Central memory CD8-positive, alpha-beta T cell (primary cell): ENCODE results near the gene TMEM266.
A peak's percentile ranks its signal among the peaks of the same experiment; 100 is the strongest.

Experiments
- ATAC-seq: fragments of 150-1000 bp; cut with Tn5 transposase; replicated peaks from 2 replicates; pipeline ENCODE4 v1.10.0; 2022; ENCODE audit warnings: mild to moderate bottlenecking, moderate FRiP score, moderate number of reproducible peaks; ENCODE audit not compliant: poor library complexity, severe bottlenecking; ENCODE audit errors: extremely low read depth
- DNase-seq, 2 donors: peaks; one replicate each; pipeline ENCODE4 v3.0.0; 2021; ENCODE audit warnings: low spot score in 2 of 2
- H3K27ac Mint-ChIP-seq: one replicate; pipeline ENCODE4 v1.8.0; 2022; ENCODE audit warnings: low read depth, mild to moderate bottlenecking, moderate library complexity, mixed read lengths
- H3K27me3 Mint-ChIP-seq: one replicate; pipeline ENCODE4 v1.8.0; 2022; ENCODE audit warnings: mixed read lengths
- H3K36me3 Mint-ChIP-seq: one replicate; pipeline ENCODE4 v1.8.0; 2022; ENCODE audit warnings: mild to moderate bottlenecking, moderate library complexity, mixed read lengths; ENCODE audit not compliant: insufficient read depth
- H3K4me1 Mint-ChIP-seq: one replicate; pipeline ENCODE4 v1.8.0; 2022; ENCODE audit warnings: mixed read lengths
- H3K4me3 Mint-ChIP-seq: one replicate; pipeline ENCODE4 v1.8.0; 2022; ENCODE audit warnings: mild to moderate bottlenecking, moderate library complexity, mixed read lengths
- H3K9me3 Mint-ChIP-seq: one replicate; pipeline ENCODE4 v1.8.0; 2022; ENCODE audit warnings: mixed read lengths

The TMEM266 gene

GRCh38 chr15:76187163-76187562, 127.4 kb downstream of the TMEM266 start:
- peaks cover 58% of the 10 kb centered on the region for H3K27me3 Mint-ChIP-seq
- no peak for DNase-seq
- H3K4me1 Mint-ChIP-seq, result peaks cover 14% of the 10 kb centered on the region
- H3K9me3 Mint-ChIP-seq, result no peaks in the 10 kb centered on the region
- no peak for ATAC-seq
- H3K36me3 Mint-ChIP-seq, result no peaks in the 10 kb centered on the region
- no peak overlapping the region for H3K4me3 Mint-ChIP-seq
- no peak overlapping the region for H3K27ac Mint-ChIP-seq

- DNase-seq, result no peak
- H3K9me3 Mint-ChIP-seq, result no peaks in the 10 kb centered on the region
- H3K36me3 Mint-ChIP-seq, result no peaks in the 10 kb centered on the region
- H3K27ac Mint-ChIP-seq, result no peak overlapping the region
- H3K4me3 Mint-ChIP-seq, result no peak overlapping the region
- ATAC-seq, result no peak
- peaks cover 56% of the 10 kb centered on the region for H3K27me3 Mint-ChIP-seq
- peaks cover 14% of the 10 kb centered on the region for H3K4me1 Mint-ChIP-seq
Observed at GRCh38 chr15:76189106-76189505, 129.3 kb downstream of the TMEM266 start.

GRCh38 chr15:76190070-76190564, 130.3 kb downstream of the TMEM266 start:
- Mint-ChIP-seq H3K9me3 (no peaks in the 10 kb centered on the region), H3K4me1 (peaks cover 14% of the 10 kb centered on the region), H3K27ac (no peak overlapping the region), H3K36me3 (peaks cover 1% of the 10 kb centered on the region), H3K27me3 (peaks cover 56% of the 10 kb centered on the region), H3K4me3 (peak overlapping the region; percentile 52)
- DNase-seq, result no peak
- ATAC-seq, result no peak

GRCh38 chr15:76190751-76191538, 131.2 kb downstream of the TMEM266 start:
- Mint-ChIP-seq H3K4me3 (peak overlapping the region; percentile 52), H3K27me3 (peaks cover 49% of the 10 kb centered on the region), H3K27ac (no peak overlapping the region), H3K9me3 (no peaks in the 10 kb centered on the region), H3K4me1 (peaks cover 14% of the 10 kb centered on the region), H3K36me3 (peaks cover 1% of the 10 kb centered on the region)
- DNase-seq (peak; percentile 40 to 42), ATAC-seq (peak; percentile 91)

GRCh38 chr15:76191539-76192244, 131.9 kb downstream of the TMEM266 start:
- H3K27me3 Mint-ChIP-seq, result peaks cover 42% of the 10 kb centered on the region
- ATAC-seq, result no peak
- peaks cover 1% of the 10 kb centered on the region for H3K36me3 Mint-ChIP-seq
- peaks cover 14% of the 10 kb centered on the region for H3K4me1 Mint-ChIP-seq
- no peaks in the 10 kb centered on the region for H3K9me3 Mint-ChIP-seq
- no peak overlapping the region for H3K27ac Mint-ChIP-seq
- H3K4me3 Mint-ChIP-seq, result no peak overlapping the region
- DNase-seq, result no peak

GRCh38 chr15:76192715-76193114, 132.9 kb downstream of the TMEM266 start:
- DNase-seq (no peak), ATAC-seq (no peak)
- no peaks in the 10 kb centered on the region for H3K9me3 Mint-ChIP-seq
- peaks cover 15% of the 10 kb centered on the region for H3K4me1 Mint-ChIP-seq
- H3K27ac Mint-ChIP-seq, result no peak overlapping the region
- H3K36me3 Mint-ChIP-seq, result peaks cover 4% of the 10 kb centered on the region
- H3K4me3 Mint-ChIP-seq, result no peak overlapping the region
- H3K27me3 Mint-ChIP-seq, result peaks cover 33% of the 10 kb centered on the region

GRCh38 chr15:76193934-76194333, 134.1 kb downstream of the TMEM266 start:
- Mint-ChIP-seq H3K4me3 (no peak overlapping the region), H3K4me1 (peaks cover 19% of the 10 kb centered on the region), H3K27me3 (peaks cover 21% of the 10 kb centered on the region), H3K9me3 (no peaks in the 10 kb centered on the region), H3K36me3 (peaks cover 6% of the 10 kb centered on the region), H3K27ac (peak overlapping the region; percentile 46)
- ATAC-seq (no peak), DNase-seq (no peak)

GRCh38 chr15:76195506-76196268, 135.9 kb downstream of the TMEM266 start:
- Mint-ChIP-seq H3K27me3 (peaks cover 3% of the 10 kb centered on the region), H3K4me3 (no peak overlapping the region), H3K4me1 (peaks cover 11% of the 10 kb centered on the region), H3K9me3 (no peaks in the 10 kb centered on the region), H3K27ac (no peak overlapping the region), H3K36me3 (peaks cover 9% of the 10 kb centered on the region)
- ATAC-seq (no peak), DNase-seq (no peak)

- ATAC-seq, result no peak
- H3K4me1 Mint-ChIP-seq, result peaks cover 5% of the 10 kb centered on the region
Observed at GRCh38 chr15:76196269-76197231, 136.8 kb downstream of the TMEM266 start.

GRCh38 chr15:76197703-76198455, 138.1 kb downstream of the TMEM266 start:
- no peaks in the 10 kb centered on the region for H3K9me3 Mint-ChIP-seq
- H3K27ac Mint-ChIP-seq, result no peak overlapping the region
- H3K36me3 Mint-ChIP-seq, result peaks cover 9% of the 10 kb centered on the region
- ATAC-seq, result no peak
- DNase-seq, result no peak
- H3K4me3 Mint-ChIP-seq, result no peak overlapping the region
- peaks cover 5% of the 10 kb centered on the region for H3K4me1 Mint-ChIP-seq
- H3K27me3 Mint-ChIP-seq, result no peaks in the 10 kb centered on the region

More at GRCh38 chr15:76196269-76197231, 136.8 kb downstream of the TMEM266 start:
- no peak overlapping the region for H3K27ac Mint-ChIP-seq
- H3K27me3 Mint-ChIP-seq, result no peaks in the 10 kb centered on the region
- DNase-seq, result no peak
- peaks cover 9% of the 10 kb centered on the region for H3K36me3 Mint-ChIP-seq
- no peak overlapping the region for H3K4me3 Mint-ChIP-seq
- H3K9me3 Mint-ChIP-seq, result no peaks in the 10 kb centered on the region

- Mint-ChIP-seq H3K27ac (no peak overlapping the region), H3K36me3 (peaks cover 9% of the 10 kb centered on the region), H3K27me3 (no peaks in the 10 kb centered on the region), H3K9me3 (no peaks in the 10 kb centered on the region), H3K4me1 (peaks cover 5% of the 10 kb centered on the region), H3K4me3 (no peak overlapping the region)
- DNase-seq (no peak), ATAC-seq (no peak)
Observed at GRCh38 chr15:76198456-76199105, 138.8 kb downstream of the TMEM266 start.
